SK-N-SH (cell line): ENCODE data around the gene ZNF770. TPM values are rescaled to one million over a fixed set of nuclear protein-coding genes. Genes with fewer than 3 reads are reported as not detected.

Source experiments
- CTCF ChIA-PET: fragments of 300-600, 350-600 bp; formaldehyde crosslinking; extraction: SDS; loops from one replicate; lab custom pipeline; 2021; lab: Yijun Ruan, JAX
- POLR2A ChIA-PET: fragments of 350-600 bp; sonication (Branson Sonifier 250); formaldehyde crosslinking; extraction: SDS; loops from one replicate; lab custom pipeline; 2020; ENCODE audit warnings: antibody characterized with exemption, inconsistent platforms; lab: Yijun Ruan, JAX
- DNase-seq: peaks from one replicate; pipeline ENCODE4 v3.0.0; 2012
- H2AFZ ChIP-seq: fragments of 200-600 bp; sonication (generic); 2 replicates; pipeline ENCODE4 v1.8.1; 2016; ENCODE audit warnings: antibody characterized with exemption, mild to moderate bottlenecking, low read depth
- H3F3A ChIP-seq: fragments of 200-600 bp; sonication (generic); replicated peaks from 2 replicates; pipeline ENCODE3; 2016; ENCODE audit warnings: antibody characterized with exemption, mild to moderate bottlenecking; ENCODE audit not compliant: insufficient read depth
- H3K27ac ChIP-seq, 2 experiments: fragments of 200-500 bp in 1 of 2; fragments of 200-600 bp in 1 of 2; sonication (Bioruptor generic) in 1 of 2; sonication (generic), shearing (Covaris generic) in 1 of 2; 2 replicates each; pipeline versions ENCODE4 v1.5.1 to v1.6.1; 2014 to 2016; ENCODE audit warnings: low read depth in 2 of 2, inconsistent platforms in 1 of 2, low read length in 1 of 2, mild to moderate bottlenecking in 1 of 2, mixed read lengths in 1 of 2
- H3K27me3 ChIP-seq: fragments of 200-600 bp; sonication (generic), shearing (Covaris generic); 2 replicates; pipeline ENCODE4 v1.6.1; 2016; ENCODE audit warnings: mixed run types; ENCODE audit not compliant: insufficient read depth
- H3K36me3 ChIP-seq, 2 experiments: fragments of 200-500 bp in 1 of 2; fragments of 200-600 bp in 1 of 2; sonication (Bioruptor generic) in 1 of 2; sonication (generic) in 1 of 2; replicated peaks in 1 of 2; 2 replicates each; pipeline versions ENCODE3 to v1.5.1; 2014 to 2016; ENCODE audit warnings: low read length in 1 of 2, mild to moderate bottlenecking in 1 of 2; ENCODE audit not compliant: insufficient read depth in 2 of 2, control insufficient read depth in 1 of 2
- H3K4me1 ChIP-seq, 2 experiments: fragments of 200-500 bp in 1 of 2; fragments of 200-600 bp in 1 of 2; sonication (Bioruptor generic) in 1 of 2; sonication (generic), shearing (Covaris generic) in 1 of 2; 2 replicates each; pipeline versions ENCODE4 v1.5.1 to v1.6.1; 2014 to 2016; ENCODE audit warnings: low read depth in 1 of 2, low read length in 1 of 2, mixed run types in 1 of 2; ENCODE audit not compliant: insufficient read depth in 2 of 2, control insufficient read depth in 1 of 2
- H3K4me2 ChIP-seq: fragments of 200-600 bp; sonication (generic), shearing (Covaris generic); 2 replicates; pipeline ENCODE4 v1.6.1; 2017; ENCODE audit warnings: mixed run types
- H3K4me3 ChIP-seq, 2 experiments: fragments of 200-500 bp in 1 of 2; fragments of 200-600 bp in 1 of 2; sonication (Bioruptor generic) in 1 of 2; sonication (generic), shearing (Covaris generic) in 1 of 2; 2 replicates each; pipeline versions ENCODE4 v1.5.1 to v1.8.1; 2014 to 2016; ENCODE audit warnings: low read depth in 2 of 2, inconsistent platforms in 1 of 2, low read length in 1 of 2, mild to moderate bottlenecking in 1 of 2, mixed read lengths in 1 of 2, moderate library complexity in 1 of 2
- H3K79me2 ChIP-seq: fragments of 200-600 bp; sonication (generic); 2 replicates; pipeline ENCODE4 v1.8.1; 2017; ENCODE audit warnings: mild to moderate bottlenecking; ENCODE audit not compliant: insufficient read depth
- H3K9ac ChIP-seq: fragments of 200-600 bp; sonication (generic); 2 replicates; pipeline ENCODE4 v1.6.1; 2017; ENCODE audit warnings: mixed run types
- H3K9me2 ChIP-seq: fragments of 200-600 bp; sonication (generic); 2 replicates; pipeline ENCODE4 v1.6.1; 2017; ENCODE audit warnings: mixed run types
- H3K9me3 ChIP-seq: fragments of 200-600 bp; sonication (generic); 2 replicates; pipeline ENCODE4 v1.6.1; 2017; ENCODE audit warnings: mixed run types, mild to moderate bottlenecking, moderate library complexity
- H4K20me1 ChIP-seq: fragments of 200-600 bp; sonication (generic); 2 replicates; pipeline ENCODE4 v1.6.1; 2017; ENCODE audit warnings: mild to moderate bottlenecking, mixed run types; ENCODE audit not compliant: insufficient read depth
- ELF1 ChIP-seq: IDR thresholded peaks from 2 replicates; pipeline ENCODE4 v1.4.0; 2012
- EP300 ChIP-seq, 2 experiments: IDR thresholded peaks; 2 replicates each; pipeline versions ENCODE4 v1.4.0 to v1.6.1; 2012; ENCODE audit warnings: borderline replicate concordance in 1 of 2, low read depth in 1 of 2, low read length in 1 of 2
- EZH2phosphoT487 ChIP-seq: fragments of 200-600 bp; sonication (generic); IDR thresholded peaks from 2 replicates; pipeline ENCODE4 v1.6.1; 2017; ENCODE audit warnings: low read depth, mixed run types, mild to moderate bottlenecking, antibody characterized with exemption, moderate library complexity, borderline replicate concordance
- FOXJ3 ChIP-seq: sonication (generic); formaldehyde crosslinking; IDR thresholded peaks from 2 replicates; pipeline ENCODE4 v1.5.1; 2020; ENCODE audit warnings: mild to moderate bottlenecking, missing genetic modification reagents
- FOXM1 ChIP-seq: IDR thresholded peaks from 2 replicates; pipeline ENCODE4 v1.4.0; 2012; ENCODE audit warnings: low read depth, mild to moderate bottlenecking
- GABPA ChIP-seq: IDR thresholded peaks from 2 replicates; pipeline ENCODE4 v1.4.0; 2012; ENCODE audit warnings: low read depth, mild to moderate bottlenecking
- GATA2 ChIP-seq: sonication (generic); formaldehyde crosslinking; IDR thresholded peaks from 2 replicates; pipeline ENCODE4 v1.5.0; 2020; ENCODE audit warnings: mild to moderate bottlenecking, missing genetic modification reagents
- JUND ChIP-seq: IDR thresholded peaks from 2 replicates; pipeline ENCODE4 v1.4.0; 2012
- MEF2A ChIP-seq: IDR thresholded peaks from 2 replicates; pipeline ENCODE4 v1.4.0; 2012; ENCODE audit warnings: low read depth, borderline replicate concordance
- MXI1 ChIP-seq: IDR thresholded peaks from 2 replicates; pipeline ENCODE4 v1.6.1; 2012; ENCODE audit warnings: mild to moderate bottlenecking, low read depth, low read length, improper control_type of control experiment
- NFIC ChIP-seq: IDR thresholded peaks from 2 replicates; pipeline ENCODE4 v1.4.0; 2012; ENCODE audit warnings: borderline replicate concordance
- POLR2AphosphoS5 ChIP-seq: IDR thresholded peaks from 2 replicates; pipeline ENCODE4 v1.6.1; 2012; ENCODE audit warnings: low read depth, low read length
- RCOR1 ChIP-seq: fragments of 150-350 bp; IDR thresholded peaks from 2 replicates; pipeline ENCODE4 v1.6.1; 2017; ENCODE audit warnings: antibody characterized with exemption, low read length
- RFX5 ChIP-seq: IDR thresholded peaks from 2 replicates; pipeline ENCODE4 v1.6.1; 2012; ENCODE audit warnings: mild to moderate bottlenecking, improper control_type of control experiment, low read length
- RXRA ChIP-seq: IDR thresholded peaks from 2 replicates; pipeline ENCODE4 v1.4.0; 2012; ENCODE audit warnings: low read depth, mild to moderate bottlenecking, borderline replicate concordance
- TAF1 ChIP-seq: IDR thresholded peaks from 2 replicates; pipeline ENCODE4 v1.6.1; 2012; ENCODE audit warnings: low read depth, mild to moderate bottlenecking, low read length, moderate library complexity, borderline replicate concordance
- TCF12 ChIP-seq: IDR thresholded peaks from 2 replicates; pipeline ENCODE4 v1.4.0; 2012
- YY1 ChIP-seq: IDR thresholded peaks from 2 replicates; pipeline ENCODE4 v1.4.0; 2012; ENCODE audit warnings: low read depth, mild to moderate bottlenecking
- WGBS: methylation state at CpG from one replicate; pipeline ENCODE4 v1.1.6; 2017; ENCODE audit warnings: low lambda C conversion rate; 5-methylcytosine and 5-hydroxymethylcytosine counted together
- polyA plus RNA-seq, 3 experiments: library from polyadenylated mRNA; depleted of rRNA; stranded (reverse); fragments of >200 nt; gene quantifications; 2 replicates each; pipeline ENCODE4 v1.2.3, GENCODE V29; 2012
- TF ChIP-seq, protein P1 (sequence below): IDR thresholded peaks from 2 replicates; pipeline ENCODE4 v1.4.0; 2012; ENCODE audit warnings: low read depth, borderline replicate concordance
- TF ChIP-seq, protein P2 (sequence below): fragments of 200-600 bp; sonication (generic); IDR thresholded peaks from 2 replicates; pipeline ENCODE4 v1.6.1; 2017; ENCODE audit warnings: antibody characterized with exemption, mild to moderate bottlenecking, moderate library complexity
- TF ChIP-seq, protein P3 (sequence below): IDR thresholded peaks from 2 replicates; pipeline ENCODE4 v1.4.0; 2012; ENCODE audit warnings: low read depth
- TF ChIP-seq, protein P4 (sequence below): IDR thresholded peaks from 2 replicates; pipeline ENCODE4 v1.4.0; 2012; ENCODE audit warnings: low read depth, borderline replicate concordance

Gene ZNF770
- polyA plus RNA-seq, 1 of the 3 experiments (the other 2 are of a cell fraction) = 3.8 TPM

DNA sequence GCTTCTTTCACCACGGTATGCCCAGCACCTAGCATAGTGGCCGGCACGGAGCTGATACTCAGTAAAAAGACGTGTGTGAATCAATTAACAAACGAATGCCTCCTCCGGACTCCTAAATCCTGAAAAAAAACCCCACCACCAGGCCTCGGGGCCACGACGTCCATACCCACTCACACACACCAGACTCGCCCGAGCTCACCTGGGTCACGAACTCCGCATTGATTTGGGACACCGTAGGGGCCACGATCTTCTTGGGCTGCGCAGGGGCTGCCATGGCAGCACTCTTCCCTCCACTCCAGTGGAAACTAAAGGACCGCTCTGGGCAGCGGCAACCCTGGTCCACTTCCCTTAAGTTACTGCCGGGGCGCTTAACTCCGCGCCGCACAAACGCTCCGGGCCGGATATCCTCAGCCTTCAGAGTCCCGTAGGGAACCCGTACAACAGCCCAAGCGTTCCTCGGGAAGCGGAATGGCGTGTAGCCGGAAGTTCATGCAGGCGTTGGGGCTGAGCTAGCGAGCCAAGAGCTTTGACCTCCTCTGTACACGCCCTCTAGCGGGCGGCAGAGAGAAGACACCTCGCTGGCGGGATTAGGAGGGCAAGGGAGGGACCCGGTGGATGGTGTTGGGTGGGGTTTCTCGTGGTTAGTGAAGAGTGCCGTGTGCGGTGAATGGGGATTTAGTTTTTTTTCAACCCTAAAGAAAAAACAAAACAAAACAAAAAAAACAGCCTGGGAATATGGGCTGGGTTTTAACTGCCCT lies 18.6 kb downstream of the ZNF770 start, which contains the start of gene AQR (continued):
- TF ChIP-seq, protein P1, sequence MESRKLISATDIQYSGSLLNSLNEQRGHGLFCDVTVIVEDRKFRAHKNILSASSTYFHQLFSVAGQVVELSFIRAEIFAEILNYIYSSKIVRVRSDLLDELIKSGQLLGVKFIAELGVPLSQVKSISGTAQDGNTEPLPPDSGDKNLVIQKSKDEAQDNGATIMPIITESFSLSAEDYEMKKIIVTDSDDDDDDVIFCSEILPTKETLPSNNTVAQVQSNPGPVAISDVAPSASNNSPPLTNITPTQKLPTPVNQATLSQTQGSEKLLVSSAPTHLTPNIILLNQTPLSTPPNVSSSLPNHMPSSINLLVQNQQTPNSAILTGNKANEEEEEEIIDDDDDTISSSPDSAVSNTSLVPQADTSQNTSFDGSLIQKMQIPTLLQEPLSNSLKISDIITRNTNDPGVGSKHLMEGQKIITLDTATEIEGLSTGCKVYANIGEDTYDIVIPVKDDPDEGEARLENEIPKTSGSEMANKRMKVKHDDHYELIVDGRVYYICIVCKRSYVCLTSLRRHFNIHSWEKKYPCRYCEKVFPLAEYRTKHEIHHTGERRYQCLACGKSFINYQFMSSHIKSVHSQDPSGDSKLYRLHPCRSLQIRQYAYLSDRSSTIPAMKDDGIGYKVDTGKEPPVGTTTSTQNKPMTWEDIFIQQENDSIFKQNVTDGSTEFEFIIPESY = no peak
- TF ChIP-seq GABPA (peak; percentile 99), RXRA (no peak), MXI1 (peak; percentile 85), POLR2AphosphoS5 (peak; percentile 97), EP300 (IDR thresholded peaks at IDR 0.05; ENCODE audit: borderline replicate concordance in 1 of 2, low read depth in 1 of 2, low read length in 1 of 2) (peak; percentile 11 to 44; a peak in 1 of 4 replicates), FOXM1 (no peak)
- TF ChIP-seq, all 33 proteins: peak for 20

DNA sequence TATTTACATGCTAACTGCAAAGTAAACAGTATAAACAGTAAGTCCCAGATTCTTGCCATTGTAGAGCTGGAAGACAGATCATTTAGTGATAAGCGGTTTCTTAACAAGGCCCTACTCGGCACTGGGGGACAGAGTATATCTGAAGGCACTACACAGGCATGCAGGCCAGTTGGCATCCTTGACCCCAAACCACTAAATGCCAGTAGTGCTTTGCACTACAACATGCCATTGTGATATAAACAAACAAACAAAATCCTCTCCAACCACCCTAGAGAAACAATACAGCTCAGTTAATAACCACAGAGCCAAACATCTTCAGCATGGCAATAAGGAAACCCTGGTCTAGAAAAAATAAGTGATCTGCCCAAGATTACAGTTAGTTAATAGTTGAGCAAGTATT lies 23.8 kb downstream of the ZNF770 start:
- H3K36me3 ChIP-seq = peaks cover 17 to 44% of the 10 kb centered on the region in 2 experiments
- no peaks in the 10 kb centered on the region for H3K27me3 ChIP-seq
- peaks cover 82% of the 10 kb centered on the region for H3K79me2 ChIP-seq
- no peak overlapping the region for H3K27ac ChIP-seq
- no peak overlapping the region for H3K4me3 ChIP-seq
- no peaks in the 10 kb centered on the region for H3K9me2 ChIP-seq
- peaks cover 2 to 3% of the 10 kb centered on the region in 2 experiments; a peak in 3 of 4 replicates for H3K4me1 ChIP-seq
- H3K4me2 ChIP-seq = no peak overlapping the region
- ChIA-PET CTCF (no interaction called here), POLR2A (no interaction called here)
- H3K9me3 ChIP-seq = no peaks in the 10 kb centered on the region
- no peak overlapping the region for H2AFZ ChIP-seq
- no peak for DNase-seq
- 0 out of 2 replicates have a peak, but pooled peaks cover 3% of the 10 kb centered on the region for H4K20me1 ChIP-seq
- H3F3A ChIP-seq = no peaks in the 10 kb centered on the region
- TF ChIP-seq GATA2 (CRISPR knock-in tag) = no peak
- TF ChIP-seq, protein P2, sequence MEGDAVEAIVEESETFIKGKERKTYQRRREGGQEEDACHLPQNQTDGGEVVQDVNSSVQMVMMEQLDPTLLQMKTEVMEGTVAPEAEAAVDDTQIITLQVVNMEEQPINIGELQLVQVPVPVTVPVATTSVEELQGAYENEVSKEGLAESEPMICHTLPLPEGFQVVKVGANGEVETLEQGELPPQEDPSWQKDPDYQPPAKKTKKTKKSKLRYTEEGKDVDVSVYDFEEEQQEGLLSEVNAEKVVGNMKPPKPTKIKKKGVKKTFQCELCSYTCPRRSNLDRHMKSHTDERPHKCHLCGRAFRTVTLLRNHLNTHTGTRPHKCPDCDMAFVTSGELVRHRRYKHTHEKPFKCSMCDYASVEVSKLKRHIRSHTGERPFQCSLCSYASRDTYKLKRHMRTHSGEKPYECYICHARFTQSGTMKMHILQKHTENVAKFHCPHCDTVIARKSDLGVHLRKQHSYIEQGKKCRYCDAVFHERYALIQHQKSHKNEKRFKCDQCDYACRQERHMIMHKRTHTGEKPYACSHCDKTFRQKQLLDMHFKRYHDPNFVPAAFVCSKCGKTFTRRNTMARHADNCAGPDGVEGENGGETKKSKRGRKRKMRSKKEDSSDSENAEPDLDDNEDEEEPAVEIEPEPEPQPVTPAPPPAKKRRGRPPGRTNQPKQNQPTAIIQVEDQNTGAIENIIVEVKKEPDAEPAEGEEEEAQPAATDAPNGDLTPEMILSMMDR = no peak
- no peak for TF ChIP-seq NFIC
- no peak for TF ChIP-seq MEF2A
- TF ChIP-seq RCOR1 = no peak
- TF ChIP-seq, protein P3, sequence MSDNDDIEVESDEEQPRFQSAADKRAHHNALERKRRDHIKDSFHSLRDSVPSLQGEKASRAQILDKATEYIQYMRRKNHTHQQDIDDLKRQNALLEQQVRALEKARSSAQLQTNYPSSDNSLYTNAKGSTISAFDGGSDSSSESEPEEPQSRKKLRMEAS = no peak
- no peak for TF ChIP-seq TCF12
- no peak for TF ChIP-seq TAF1
- TF ChIP-seq, protein P4, sequence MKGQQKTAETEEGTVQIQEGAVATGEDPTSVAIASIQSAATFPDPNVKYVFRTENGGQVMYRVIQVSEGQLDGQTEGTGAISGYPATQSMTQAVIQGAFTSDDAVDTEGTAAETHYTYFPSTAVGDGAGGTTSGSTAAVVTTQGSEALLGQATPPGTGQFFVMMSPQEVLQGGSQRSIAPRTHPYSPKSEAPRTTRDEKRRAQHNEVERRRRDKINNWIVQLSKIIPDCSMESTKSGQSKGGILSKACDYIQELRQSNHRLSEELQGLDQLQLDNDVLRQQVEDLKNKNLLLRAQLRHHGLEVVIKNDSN = no peak
- TF ChIP-seq ELF1 = no peak
- TF ChIP-seq JUND = no peak
- TF ChIP-seq FOXJ3 (CRISPR knock-in tag) = no peak
- TF ChIP-seq RXRA = no peak
- TF ChIP-seq, protein P1 = no peak
- TF ChIP-seq YY1 = no peak
- TF ChIP-seq POLR2AphosphoS5 = no peak
- no peak for TF ChIP-seq EZH2phosphoT487
- no peak for TF ChIP-seq MXI1
- no peak for TF ChIP-seq GABPA
- no peak for TF ChIP-seq RFX5
- TF ChIP-seq, all 33 proteins: peak for 0
- H3K9ac ChIP-seq = no peak overlapping the region
- WGBS = 87% methylated on average over 2 of the region's 2 CpGs
